Stimulated activated CD8-positive, alpha-beta memory T cell treated with anti-CD3 and anti-CD28 coated beads, Interleukin-15, amount 100 ng/mL, for 48 hours (primary cell): ENCODE measurements around the gene EZH1.

Experiments used
- DNase-seq, 2 donors: peaks; one replicate each; pipeline ENCODE4 v3.0.0-alpha.2; 2020; ENCODE audit warnings: low read depth in 2 of 2

Gene EZH1

DNA sequence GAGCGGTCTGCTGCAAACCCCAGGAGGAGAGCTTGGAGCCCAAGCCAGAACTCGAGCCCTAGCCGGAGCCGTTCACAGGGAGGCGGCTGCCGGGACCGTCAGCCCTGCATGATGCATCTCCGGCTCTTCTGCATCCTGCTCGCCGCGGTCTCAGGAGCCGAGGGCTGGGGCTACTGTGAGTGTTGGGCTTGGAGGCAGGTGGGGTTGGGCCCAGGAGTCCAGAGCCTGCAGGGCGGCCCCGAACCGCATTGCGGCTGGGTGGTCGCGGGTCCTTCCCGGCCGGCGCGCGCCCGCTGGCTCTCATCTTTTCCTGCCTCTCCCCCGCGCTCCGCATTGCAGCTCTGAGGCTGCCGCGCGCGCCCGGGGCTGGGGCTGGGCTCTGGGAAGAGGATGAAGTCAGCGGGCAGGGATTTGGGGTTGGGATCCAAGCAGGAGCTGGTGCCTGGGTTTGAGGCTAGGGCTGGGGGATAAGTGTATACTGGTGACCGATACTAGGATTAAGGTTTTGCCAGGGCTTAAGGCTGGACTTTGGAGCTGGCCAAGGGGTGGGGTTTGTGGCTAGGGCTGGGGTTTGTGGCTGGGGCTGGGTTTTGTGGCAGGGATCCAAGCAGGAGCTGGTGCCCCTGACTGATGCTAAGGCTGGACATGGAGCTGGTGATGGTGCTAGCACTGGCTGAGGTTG is 62.0 kb downstream of the EZH1 start:
- no peak for DNase-seq

DNA sequence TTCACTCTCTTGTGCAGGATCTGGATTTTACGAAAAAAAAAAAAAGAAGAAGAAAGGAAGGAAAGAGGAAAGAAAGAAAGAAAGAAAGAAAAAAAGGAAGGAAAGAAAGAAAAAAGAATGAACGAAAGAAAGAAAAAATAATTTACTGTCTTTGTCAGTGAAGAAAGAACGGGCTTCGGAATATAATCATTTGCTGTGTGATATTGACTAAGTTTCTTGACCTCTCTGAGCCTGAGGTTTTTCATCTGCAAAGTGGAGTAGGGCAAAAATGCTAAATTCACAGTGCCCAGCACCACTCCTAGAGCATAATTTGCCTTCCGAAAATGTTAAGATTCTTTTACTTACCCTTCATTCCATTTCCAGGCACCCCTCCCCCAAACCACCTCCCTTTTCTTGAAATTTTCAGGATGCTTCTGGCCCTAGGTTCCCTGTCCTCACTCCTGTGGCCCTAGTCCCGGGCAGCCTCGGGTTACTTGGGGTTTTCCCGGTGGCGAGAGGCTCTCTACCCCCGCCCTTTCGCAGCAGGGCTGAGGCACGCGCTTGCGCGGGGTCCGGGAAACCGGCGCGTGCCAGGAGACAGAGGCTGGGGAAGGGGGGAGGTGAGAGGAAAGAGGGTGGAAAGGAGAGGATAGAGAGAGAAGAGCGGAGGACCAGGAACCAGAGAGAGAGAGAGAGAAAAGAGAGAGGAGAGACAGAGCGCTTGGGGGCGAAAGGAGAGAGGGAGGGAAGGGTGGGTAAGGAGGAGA is 62.7 kb downstream of the EZH1 start, which contains the start of gene CNTNAP1:
Gene CNTNAP1, plus strand, starts transcription at position 556 of the 746 bp plus-strand sequence. CDS start 299 bp downstream, outside the sequence.
- no peak for DNase-seq

DNA sequence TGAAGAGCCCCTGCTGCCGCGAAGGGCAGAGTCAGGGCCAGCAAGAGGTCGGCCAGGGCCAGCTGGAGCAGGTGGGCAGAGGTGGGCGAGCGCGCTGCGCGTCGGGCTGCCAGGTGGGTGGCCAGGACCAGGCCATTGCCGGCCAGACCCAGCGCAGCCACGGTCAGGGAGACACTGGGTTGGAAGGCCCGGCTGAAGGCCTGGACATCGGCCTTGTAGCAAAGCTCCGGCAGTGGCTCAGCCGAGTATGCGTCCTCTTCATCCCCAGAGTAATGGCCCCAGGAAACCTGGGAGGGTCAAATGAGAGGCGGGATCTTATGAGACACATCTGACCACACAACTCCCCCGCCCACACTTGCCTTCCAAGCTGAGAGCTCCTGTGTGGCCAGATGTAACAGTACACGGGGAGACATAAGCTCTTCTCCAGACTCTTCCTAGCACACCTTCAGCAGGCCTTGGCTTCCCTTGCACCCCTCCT is 64.5 kb downstream of the EZH1 start:
- DNase-seq, result no peak

- peak; percentile 61 to 68 for DNase-seq
Measured at GRCh38 chr17:42679492-42680330, 65.1 kb downstream of the EZH1 start.

DNA sequence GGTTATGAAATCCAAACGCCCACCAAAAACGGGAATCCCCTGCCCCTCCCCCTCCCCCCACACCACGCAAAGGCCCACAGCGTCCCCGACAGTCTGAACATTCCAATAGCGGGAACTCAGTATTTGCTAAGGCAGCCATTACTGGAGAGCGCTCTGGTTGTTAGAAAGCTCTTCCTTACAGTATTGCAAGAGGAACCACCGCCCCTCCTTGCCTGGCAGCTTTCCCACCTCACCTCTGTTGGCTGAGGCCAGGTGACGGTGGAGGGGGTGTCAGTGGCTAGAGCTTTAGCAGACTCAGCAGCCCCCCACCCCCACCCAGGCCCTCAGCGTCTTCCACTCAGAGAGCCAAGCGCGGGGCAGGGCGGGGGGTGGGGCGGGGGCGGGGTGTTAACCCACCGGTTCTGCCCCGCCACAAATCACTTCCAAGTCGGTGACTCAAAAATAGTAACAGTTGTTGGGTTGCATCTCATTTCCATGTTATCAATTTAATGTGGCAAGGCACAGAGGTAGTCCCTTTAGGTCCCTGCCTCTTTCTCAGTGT is 65.8 kb downstream of the EZH1 start:
- DNase-seq, result no peak

GRCh38 chr17:42677921-42678781 is 66.7 kb downstream of the EZH1 start:
- peak; percentile 69 to 75 for DNase-seq

- peak; percentile 97 to 98 for DNase-seq
Measured at GRCh38 chr17:42677012-42677857, 67.6 kb downstream of the EZH1 start.

DNA sequence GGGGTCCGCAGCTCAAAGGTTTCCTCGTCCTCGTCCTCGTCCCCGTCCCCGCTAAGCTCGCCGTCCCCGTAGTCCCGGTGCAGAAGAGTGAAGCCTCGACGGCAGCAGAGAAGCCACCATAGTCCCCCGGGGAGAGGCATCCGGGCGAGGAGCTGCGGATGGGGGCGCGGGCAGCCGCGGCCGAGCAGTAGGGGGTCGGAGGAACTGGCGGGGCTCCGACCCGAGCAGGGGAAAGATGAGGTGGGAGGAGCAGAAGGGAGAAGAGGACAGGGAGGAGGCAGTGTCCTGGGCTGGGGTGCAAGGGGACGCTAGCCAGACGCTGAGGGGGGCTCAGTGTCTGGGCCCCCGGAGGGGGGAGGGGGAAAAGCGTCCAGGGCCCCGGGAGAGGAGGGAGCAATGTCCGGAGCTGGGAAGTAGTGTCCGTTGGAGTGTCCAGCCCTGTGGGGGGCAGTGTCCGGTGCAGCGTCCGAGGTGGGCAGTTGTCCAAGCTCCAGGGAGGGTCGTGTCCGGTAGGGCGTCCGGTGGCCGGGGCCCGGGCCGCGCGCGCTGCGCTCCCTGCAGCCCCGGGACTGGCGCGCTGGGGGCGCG is 68.3 kb downstream of the EZH1 start, which contains the start of gene PLEKHH3:
Gene PLEKHH3, minus strand, starts transcription at position 571 of the 588 bp plus-strand sequence. Its CDS starts 431 bp downstream, at position 140.
- DNase-seq, result no peak

DNA sequence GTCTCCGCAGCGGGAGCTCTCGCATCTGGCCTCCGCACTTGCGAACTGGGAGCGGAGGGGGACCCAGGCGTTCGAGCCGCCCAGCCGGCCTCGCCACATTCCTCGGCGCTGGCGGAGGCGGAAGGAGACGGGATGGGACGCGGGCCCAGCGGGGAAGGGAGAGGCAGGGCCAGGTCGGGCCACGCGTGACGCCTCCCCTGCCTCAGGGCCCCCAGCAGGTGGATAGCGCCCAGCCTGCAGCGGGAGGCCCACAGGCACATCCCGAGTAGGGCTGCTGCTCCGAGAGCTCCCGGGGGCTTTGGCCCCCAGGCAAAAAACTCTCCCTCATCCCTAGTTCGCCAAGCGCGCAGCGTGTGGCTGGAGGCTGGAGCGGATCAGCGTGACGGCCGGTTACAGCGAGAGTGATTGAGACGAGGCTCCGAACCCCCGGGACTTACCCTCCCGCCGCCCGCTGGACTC is 68.8 kb downstream of the EZH1 start:
- DNase-seq, result no peak

DNA sequence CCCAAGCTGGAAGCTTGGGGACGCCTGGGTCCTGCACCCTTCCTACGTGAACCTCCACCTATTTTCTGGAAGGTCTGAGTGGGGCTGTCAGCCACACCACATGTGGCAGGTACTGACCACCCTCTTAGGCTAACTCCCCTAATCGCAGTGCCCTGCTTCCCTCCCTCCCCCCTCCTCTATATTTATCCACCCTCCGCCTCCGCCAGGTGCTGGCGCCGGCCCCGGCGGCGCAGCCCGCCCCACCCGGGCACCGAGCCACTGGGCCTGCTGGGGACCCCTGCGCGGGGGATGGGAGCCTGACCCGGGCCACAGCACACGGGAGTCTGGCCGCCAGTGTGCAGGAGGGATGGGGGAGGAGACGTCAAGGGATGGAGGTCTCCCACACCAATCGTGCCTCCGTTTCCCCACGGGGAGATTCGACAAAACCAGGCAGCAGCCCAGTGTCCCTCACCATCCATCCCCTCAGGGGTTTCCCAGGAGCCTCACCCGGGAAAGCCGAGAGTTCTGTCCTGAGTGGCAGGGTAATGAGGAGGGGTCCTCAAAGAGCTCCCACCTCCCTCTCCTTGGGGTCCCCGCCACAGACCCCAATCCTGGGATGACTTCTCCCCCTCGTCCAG is 69.4 kb downstream of the EZH1 start:
- no peak for DNase-seq

DNA sequence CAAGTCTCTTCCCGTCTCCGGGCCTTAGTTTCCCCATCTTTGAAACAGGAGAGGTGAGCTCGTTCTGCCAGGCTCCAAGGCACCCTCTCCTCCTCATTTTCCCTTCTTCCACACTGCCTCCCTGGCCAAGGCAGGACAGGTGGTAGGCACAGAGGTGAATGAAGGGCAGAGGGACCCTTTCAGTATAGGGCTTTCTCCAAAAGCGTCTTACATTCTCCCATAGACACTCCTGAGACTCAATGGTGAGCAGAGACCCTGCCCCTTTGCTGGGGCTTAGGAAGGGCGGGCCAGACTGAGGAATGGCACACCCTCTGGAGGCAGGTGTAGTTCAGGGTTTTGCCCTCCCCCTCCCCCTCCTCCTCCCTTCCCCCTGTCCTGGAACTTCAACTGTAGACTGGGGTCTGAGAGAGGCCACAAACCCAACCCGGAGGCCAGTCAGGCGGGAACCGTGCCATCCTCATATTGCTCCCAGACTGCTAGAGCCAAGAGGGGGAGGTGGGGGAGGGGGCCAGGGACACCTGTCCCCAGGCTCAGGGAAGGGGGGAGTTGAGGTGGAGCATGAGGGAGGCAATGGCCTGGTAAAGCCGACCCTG is 70.0 kb downstream of the EZH1 start:
- no peak for DNase-seq

GRCh38 chr17:42673885-42674754 is 70.7 kb downstream of the EZH1 start:
- DNase-seq, result no peak

GRCh38 chr17:42673266-42673884 is 71.5 kb downstream of the EZH1 start:
- no peak for DNase-seq

- no peak for DNase-seq
Measured at GRCh38 chr17:42672038-42672437, 72.8 kb downstream of the EZH1 start.

DNA sequence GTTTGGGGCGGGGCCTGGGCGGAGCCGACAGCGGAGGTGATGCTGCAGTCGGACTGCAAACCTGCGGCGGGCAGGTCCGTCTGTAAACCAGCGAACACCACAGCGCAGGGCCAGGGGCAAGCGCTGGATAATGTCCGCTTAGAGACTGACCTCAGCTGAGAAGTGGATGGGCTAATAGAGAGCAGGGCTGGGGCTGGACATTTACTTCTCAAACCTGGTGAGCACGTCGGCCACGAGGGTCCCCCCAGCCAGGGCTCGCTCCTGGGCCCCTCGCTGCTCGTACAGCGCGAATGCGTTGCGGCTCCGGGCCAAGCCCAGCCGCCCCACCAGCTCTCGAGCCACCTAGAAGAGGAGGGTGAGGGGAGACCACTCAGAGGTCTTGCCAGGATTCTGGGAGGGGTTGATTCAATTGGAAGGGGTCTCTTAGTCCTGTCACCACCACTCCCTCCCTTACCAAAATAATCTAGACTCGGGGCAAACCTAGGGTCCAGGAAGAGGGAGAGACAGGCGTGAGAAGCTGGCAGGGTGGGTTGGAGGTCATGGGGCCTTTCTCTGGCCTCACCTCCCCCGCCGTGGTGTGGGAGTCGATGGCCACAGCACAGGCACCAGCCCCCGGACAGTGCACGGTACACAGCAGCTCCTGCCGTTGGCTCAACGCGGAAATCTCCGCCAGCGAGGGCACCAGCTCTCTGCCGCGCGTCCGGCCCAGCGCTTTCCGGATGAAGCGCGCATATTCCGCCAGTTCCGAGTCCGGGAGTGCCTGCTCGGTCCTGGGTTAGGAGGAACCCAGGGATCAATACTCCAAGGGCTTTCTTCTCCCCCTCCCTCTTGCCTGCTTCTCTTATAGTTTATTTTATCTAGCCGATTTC is 73.8 kb downstream of the EZH1 start:
- no peak for DNase-seq
